GM12801 (cell line): ENCODE measurements around the gene WNT11.

Experiments used
- CTCF ChIP-seq: IDR thresholded peaks from one replicate; pipeline ENCODE4 v1.5.1; 2011; ENCODE audit warnings: control low read depth; ENCODE audit not compliant: insufficient read length; ENCODE audit errors: extremely low read depth

The WNT11 gene

GRCh38 chr11:76159303-76159937 lies 46.9 kb downstream of the WNT11 start:
- no peak for TF ChIP-seq CTCF

- TF ChIP-seq CTCF: no peak
These were observed 47.7 kb downstream of the WNT11 start for GRCh38 chr11:76158394-76159302.

GRCh38 chr11:76157891-76158290 lies 48.4 kb downstream of the WNT11 start:
- TF ChIP-seq CTCF: no peak

GRCh38 chr11:76156971-76157427 lies 49.3 kb downstream of the WNT11 start:
- TF ChIP-seq CTCF: no peak

- TF ChIP-seq CTCF: no peak
These were observed 50.6 kb downstream of the WNT11 start for GRCh38 chr11:76155500-76156227.

- no peak for TF ChIP-seq CTCF
These were observed 52.8 kb downstream of the WNT11 start for GRCh38 chr11:76153571-76153923.
